GM18873 (cell line): ENCODE data around the gene RPL39.
"Not testable (repeated sequence)": the region's sequence is repeated elsewhere in the genome, so short reads cannot be mapped to it uniquely, and the experiment has no call there.

Experiments used
- ATAC-seq: cut with Tn5 transposase; IDR thresholded peaks from one replicate; pipeline ENCODE4 v1.9.1; 2021; ENCODE audit warnings: mild to moderate bottlenecking, moderate library complexity, moderate number of reproducible peaks; ENCODE audit not compliant: unreplicated experiment, low FRiP score

The RPL39 gene

GRCh38 chrX:119791437-119792231 is at the start of gene RPL39:
RPL39 (minus strand) TSS chrX:119791630; CDS start chrX:119791576, 54 bp downstream.
- peak; percentile 87 for ATAC-seq

GRCh38 chrX:119833905-119834304 is 42.5 kb upstream of the RPL39 start:
- ATAC-seq = no peak

- ATAC-seq = no peak
These were observed 37.0 kb upstream of the RPL39 start for GRCh38 chrX:119828446-119828845.

- no peak for ATAC-seq
These were observed 35.0 kb upstream of the RPL39 start for GRCh38 chrX:119826399-119826959.

GRCh38 chrX:119824221-119824620 is 32.8 kb upstream of the RPL39 start:
- ATAC-seq = not testable (repeated sequence)

- peak; percentile 97 for ATAC-seq
These were observed 30.3 kb upstream of the RPL39 start for GRCh38 chrX:119821703-119822102.

GRCh38 chrX:119817130-119817690 is 25.8 kb upstream of the RPL39 start:
- ATAC-seq = no peak

- no peak for ATAC-seq
These were observed 24.9 kb upstream of the RPL39 start for GRCh38 chrX:119816300-119816699.

- ATAC-seq = no peak
These were observed 17.8 kb upstream of the RPL39 start for GRCh38 chrX:119809185-119809666.

- not testable (repeated sequence) for ATAC-seq
These were observed 17.0 kb upstream of the RPL39 start for GRCh38 chrX:119808461-119808860.

GRCh38 chrX:119802546-119802945 is 11.1 kb upstream of the RPL39 start:
- no peak for ATAC-seq

- no peak for ATAC-seq
These were observed 10.1 kb upstream of the RPL39 start for GRCh38 chrX:119801253-119802221.

GRCh38 chrX:119790977-119791436 is 423 bp downstream of the RPL39 start:
- ATAC-seq = no peak

- ATAC-seq = no peak
These were observed 6.5 kb downstream of the RPL39 start for GRCh38 chrX:119784747-119785446.

- ATAC-seq = no peak
These were observed 8.4 kb downstream of the RPL39 start for GRCh38 chrX:119783026-119783425.

- ATAC-seq = no peak
These were observed 12.6 kb downstream of the RPL39 start for GRCh38 chrX:119778829-119779228.

- ATAC-seq = no peak
These were observed 15.8 kb downstream of the RPL39 start for GRCh38 chrX:119775517-119776238.

GRCh38 chrX:119769388-119769787 is 22.0 kb downstream of the RPL39 start:
- not testable (repeated sequence) for ATAC-seq

GRCh38 chrX:119768436-119768835 is 23.0 kb downstream of the RPL39 start:
- not testable (repeated sequence) for ATAC-seq
